ENCODE measurements around the gene KCNMB1.

The KCNMB1 gene

GRCh38 chr5:170388818-170389549 is at the start of gene KCNMB1:
KCNMB1 (minus strand) TSS chr5:170389367; CDS start chr5:170385447, 3,920 bp downstream.
- H3K36me3 ChIP-seq (replicated peaks): no peaks in the 10 kb centered on the region
- no peaks in the 10 kb centered on the region for H3K4me1 ChIP-seq
- no peaks in the 10 kb centered on the region for H3K27me3 ChIP-seq (ENCODE audit: low read depth)
- in situ Hi-C loops (cut with MboI; ENCODE audit: low sequenced_read_pairs): no loop called here
- no peak within 1 kb of the TSS for H3K4me3 ChIP-seq
- no peaks in the 10 kb centered on the region for H3K9me3 ChIP-seq
- no peak for DNase-seq (ENCODE audit: low spot score in 2 of 2)

GRCh38 chr5:170438581-170438980 is 49.4 kb upstream of the KCNMB1 start:
- Histone ChIP-seq H3K36me3 (replicated peaks) (no peaks in the 10 kb centered on the region), H3K27me3 (ENCODE audit: low read depth) (no peaks in the 10 kb centered on the region), H3K4me3 (no peak overlapping the region), H3K4me1 (no peaks in the 10 kb centered on the region), H3K9me3 (no peaks in the 10 kb centered on the region)
- no peak for DNase-seq (ENCODE audit: low spot score in 2 of 2)
- in situ Hi-C loops (cut with MboI; ENCODE audit: low sequenced_read_pairs): no loop called here

GRCh38 chr5:170437621-170438375 is 48.6 kb upstream of the KCNMB1 start:
- Histone ChIP-seq H3K4me1 (no peaks in the 10 kb centered on the region), H3K36me3 (replicated peaks) (no peaks in the 10 kb centered on the region), H3K4me3 (no peak overlapping the region), H3K9me3 (no peaks in the 10 kb centered on the region), H3K27me3 (ENCODE audit: low read depth) (no peaks in the 10 kb centered on the region)
- no peak for DNase-seq (ENCODE audit: low spot score in 2 of 2)
- in situ Hi-C loops (cut with MboI; ENCODE audit: low sequenced_read_pairs): no loop called here

- Histone ChIP-seq H3K4me3 (no peak overlapping the region), H3K27me3 (ENCODE audit: low read depth) (no peaks in the 10 kb centered on the region), H3K9me3 (no peaks in the 10 kb centered on the region), H3K4me1 (no peaks in the 10 kb centered on the region), H3K36me3 (replicated peaks) (no peaks in the 10 kb centered on the region)
- in situ Hi-C loops (cut with MboI; ENCODE audit: low sequenced_read_pairs): no loop called here
- DNase-seq (ENCODE audit: low spot score in 2 of 2): no peak
These were observed 47.2 kb upstream of the KCNMB1 start for GRCh38 chr5:170436335-170436734.

GRCh38 chr5:170434966-170435605 is 45.9 kb upstream of the KCNMB1 start:
- peaks cover 3% of the 10 kb centered on the region for H3K27me3 ChIP-seq (ENCODE audit: low read depth)
- H3K4me1 ChIP-seq: no peaks in the 10 kb centered on the region
- H3K4me3 ChIP-seq: no peak overlapping the region
- H3K36me3 ChIP-seq (replicated peaks): no peaks in the 10 kb centered on the region
- DNase-seq (ENCODE audit: low spot score in 2 of 2): peak; percentile 51 to 74
- H3K9me3 ChIP-seq: no peaks in the 10 kb centered on the region
- in situ Hi-C loops (cut with MboI; ENCODE audit: low sequenced_read_pairs): no loop called here

- H3K4me1 ChIP-seq: no peaks in the 10 kb centered on the region
- H3K27me3 ChIP-seq (ENCODE audit: low read depth): peaks cover 9% of the 10 kb centered on the region
- in situ Hi-C loops (cut with MboI; ENCODE audit: low sequenced_read_pairs): no loop called here
- H3K9me3 ChIP-seq: no peaks in the 10 kb centered on the region
- DNase-seq (ENCODE audit: low spot score in 2 of 2): no peak
- no peaks in the 10 kb centered on the region for H3K36me3 ChIP-seq (replicated peaks)
- H3K4me3 ChIP-seq: no peak overlapping the region
These were observed 43.5 kb upstream of the KCNMB1 start for GRCh38 chr5:170432669-170433068.

GRCh38 chr5:170431571-170431970 is 42.4 kb upstream of the KCNMB1 start:
- Histone ChIP-seq H3K27me3 (ENCODE audit: low read depth) (peaks cover 9% of the 10 kb centered on the region), H3K9me3 (no peaks in the 10 kb centered on the region), H3K4me1 (no peaks in the 10 kb centered on the region), H3K36me3 (replicated peaks) (no peaks in the 10 kb centered on the region), H3K4me3 (no peak overlapping the region)
- DNase-seq (ENCODE audit: low spot score in 2 of 2): no peak
- in situ Hi-C loops (cut with MboI; ENCODE audit: low sequenced_read_pairs): no loop called here

- DNase-seq (ENCODE audit: low spot score in 2 of 2): no peak
- no peaks in the 10 kb centered on the region for H3K4me1 ChIP-seq
- in situ Hi-C loops (cut with MboI; ENCODE audit: low sequenced_read_pairs): no loop called here
These were observed 41.8 kb upstream of the KCNMB1 start for GRCh38 chr5:170430866-170431437.

GRCh38 chr5:170430256-170430655 is 41.1 kb upstream of the KCNMB1 start:
- Histone ChIP-seq H3K36me3 (replicated peaks) (no peaks in the 10 kb centered on the region), H3K4me1 (no peaks in the 10 kb centered on the region), H3K27me3 (ENCODE audit: low read depth) (peaks cover 9% of the 10 kb centered on the region), H3K9me3 (no peaks in the 10 kb centered on the region), H3K4me3 (no peak overlapping the region)
- no peak for DNase-seq (ENCODE audit: low spot score in 2 of 2)
- in situ Hi-C loops (cut with MboI; ENCODE audit: low sequenced_read_pairs): no loop called here

More at GRCh38 chr5:170430866-170431437, 41.8 kb upstream of the KCNMB1 start:
- no peaks in the 10 kb centered on the region for H3K36me3 ChIP-seq (replicated peaks)
- H3K4me3 ChIP-seq: no peak overlapping the region
- no peaks in the 10 kb centered on the region for H3K9me3 ChIP-seq
- H3K27me3 ChIP-seq (ENCODE audit: low read depth): peaks cover 9% of the 10 kb centered on the region

GRCh38 chr5:170429014-170429413 is 39.8 kb upstream of the KCNMB1 start:
- Histone ChIP-seq H3K9me3 (no peaks in the 10 kb centered on the region), H3K4me1 (no peaks in the 10 kb centered on the region), H3K4me3 (no peak overlapping the region), H3K27me3 (ENCODE audit: low read depth) (peaks cover 9% of the 10 kb centered on the region), H3K36me3 (replicated peaks) (no peaks in the 10 kb centered on the region)
- in situ Hi-C loops (cut with MboI; ENCODE audit: low sequenced_read_pairs): loop anchor here (10.0 kb wide), 1 partner anchor 334 kb away; no protein-coding TSS in a partner anchor
- no peak for DNase-seq (ENCODE audit: low spot score in 2 of 2)

GRCh38 chr5:170427672-170428236 is 38.6 kb upstream of the KCNMB1 start:
- in situ Hi-C loops (cut with MboI; ENCODE audit: low sequenced_read_pairs): loop anchor here (10.0 kb wide), 1 partner anchor 333 kb away; no protein-coding TSS in a partner anchor
- Histone ChIP-seq H3K4me3 (no peak overlapping the region), H3K27me3 (ENCODE audit: low read depth) (peaks cover 12% of the 10 kb centered on the region), H3K36me3 (replicated peaks) (no peaks in the 10 kb centered on the region), H3K9me3 (no peaks in the 10 kb centered on the region), H3K4me1 (no peaks in the 10 kb centered on the region)
- peak in 1 of 2 experiments; percentile 25 for DNase-seq (ENCODE audit: low spot score in 2 of 2)

- Histone ChIP-seq H3K36me3 (replicated peaks) (no peaks in the 10 kb centered on the region), H3K4me1 (no peaks in the 10 kb centered on the region), H3K4me3 (no peak overlapping the region), H3K9me3 (no peaks in the 10 kb centered on the region), H3K27me3 (ENCODE audit: low read depth) (peaks cover 21% of the 10 kb centered on the region)
- DNase-seq (ENCODE audit: low spot score in 2 of 2): no peak
- in situ Hi-C loops (cut with MboI; ENCODE audit: low sequenced_read_pairs): loop anchor here (10.0 kb wide), 1 partner anchor 332 kb away; no protein-coding TSS in a partner anchor
These were observed 37.6 kb upstream of the KCNMB1 start for GRCh38 chr5:170426786-170427185.

- no peaks in the 10 kb centered on the region for H3K4me1 ChIP-seq
- in situ Hi-C loops (cut with MboI; ENCODE audit: low sequenced_read_pairs): loop anchor here (10.0 kb wide), 1 partner anchor 331 kb away; no protein-coding TSS in a partner anchor
- no peaks in the 10 kb centered on the region for H3K9me3 ChIP-seq
- H3K4me3 ChIP-seq: no peak overlapping the region
- peaks cover 23% of the 10 kb centered on the region for H3K27me3 ChIP-seq (ENCODE audit: low read depth)
- H3K36me3 ChIP-seq (replicated peaks): no peaks in the 10 kb centered on the region
- DNase-seq (ENCODE audit: low spot score in 2 of 2): no peak
These were observed 37.1 kb upstream of the KCNMB1 start for GRCh38 chr5:170426149-170426767.
